K562 (cell line): ENCODE results near the gene MYLK2. TPM values are rescaled to one million over a fixed set of nuclear protein-coding genes. Genes with fewer than 3 reads are reported as not detected.
A peak's percentile ranks its signal among the peaks of the same experiment; 100 is the strongest.

Experiments used
- ARID4B ChIP-seq: sonication (generic); formaldehyde crosslinking; IDR thresholded peaks from 2 replicates; pipeline ENCODE4 v1.8.0; 2022; ENCODE audit warnings: mild to moderate bottlenecking, missing genetic modification reagents
- BDP1 ChIP-seq: IDR thresholded peaks from 3 replicates; pipeline ENCODE4 v1.6.1; 2011; ENCODE audit not compliant: insufficient read length, insufficient read depth
- CGGBP1 ChIP-seq: fragments of 250-450 bp; sonication (Bioruptor Pico); IDR thresholded peaks from 2 replicates; pipeline ENCODE4 v1.9.0; 2021; ENCODE audit warnings: mild to moderate bottlenecking
- CSDE1 ChIP-seq, 2 experiments: fragments of 450-650 bp; IDR thresholded peaks; 2 replicates each; pipeline ENCODE4 v1.6.1; 2016; ENCODE audit warnings: mild to moderate bottlenecking in 1 of 2
- HDAC1 ChIP-seq, 2 experiments: fragments of 450-650 bp; IDR thresholded peaks; 2 replicates each; pipeline ENCODE4 v1.6.1; 2016 to 2017; ENCODE audit warnings: inconsistent platforms in 1 of 2, mild to moderate bottlenecking in 1 of 2, moderate library complexity in 1 of 2
- HINFP ChIP-seq: fragments of 450-650 bp; conservative IDR thresholded peaks from 2 replicates; pipeline ENCODE4 v1.6.1; 2016; ENCODE audit warnings: missing genetic modification characterization, low read depth, mild to moderate bottlenecking, control low read depth, missing compliant biosample characterization
- MXD1 ChIP-seq: fragments of 250-450 bp; sonication (Bioruptor Pico); IDR thresholded peaks from 2 replicates; pipeline ENCODE4 v1.8.0; 2021; ENCODE audit warnings: borderline replicate concordance, mild to moderate bottlenecking, moderate library complexity; ENCODE audit not compliant: poor library complexity, severe bottlenecking
- NFIX ChIP-seq: fragments of 250-450 bp; sonication (Bioruptor Pico); IDR thresholded peaks from 2 replicates; pipeline ENCODE4 v1.4.0; 2020; ENCODE audit warnings: low read depth, mild to moderate bottlenecking, moderate library complexity
- PHB2 ChIP-seq: fragments of 450-650 bp; IDR thresholded peaks from 2 replicates; pipeline ENCODE4 v1.6.1; 2017; ENCODE audit warnings: low read depth
- PHF21A ChIP-seq: fragments of 450-650 bp; IDR thresholded peaks from 2 replicates; pipeline ENCODE4 v1.6.1; 2017; ENCODE audit warnings: low read depth, borderline replicate concordance
- PHF8 ChIP-seq: fragments of 200-600 bp; sonication (generic); IDR thresholded peaks from 2 replicates; pipeline ENCODE4 v1.6.1; 2012; ENCODE audit warnings: mixed run types, mild to moderate bottlenecking, inconsistent platforms, low read length, moderate library complexity, borderline replicate concordance
- POLR3A ChIP-seq: IDR thresholded peaks from 2 replicates; pipeline ENCODE4 v1.6.1; 2011; ENCODE audit warnings: borderline replicate concordance, mild to moderate bottlenecking, moderate library complexity; ENCODE audit not compliant: insufficient read length, insufficient read depth; ENCODE audit errors: extremely low read depth
- RAD21 ChIP-seq, 2 experiments: fragments of 250-450 bp in 1 of 2; fragments of 450-650 bp in 1 of 2; sonication (Bioruptor Pico) in 1 of 2; formaldehyde crosslinking in 1 of 2; IDR thresholded peaks in 1 of 2; conservative IDR thresholded peaks in 1 of 2; 2 replicates each; pipeline versions ENCODE4 v1.4.0 to v1.8.0; 2020 to 2022; ENCODE audit warnings: mild to moderate bottlenecking in 2 of 2, moderate library complexity in 1 of 2
- RBFOX2 ChIP-seq: fragments of 200-400 bp; formaldehyde crosslinking; IDR thresholded peaks from 2 replicates; pipeline ENCODE4 v1.6.1; 2017; ENCODE audit warnings: low read depth, mild to moderate bottlenecking, low read length, moderate library complexity
- RBM22 ChIP-seq: fragments of 200-400 bp; formaldehyde crosslinking; IDR thresholded peaks from 2 replicates; pipeline ENCODE4 v1.6.1; 2018; ENCODE audit warnings: low read length, low read depth; ENCODE audit not compliant: poor library complexity, severe bottlenecking
- TAF7 ChIP-seq: fragments of 450-650 bp; IDR thresholded peaks from 2 replicates; pipeline ENCODE4 v1.6.1; 2016; ENCODE audit warnings: missing genetic modification characterization, missing compliant biosample characterization
- TBP ChIP-seq: optimal IDR thresholded peaks from 2 replicates; pipeline ENCODE3; 2011; ENCODE audit warnings: low read depth, low read length, improper control_type of control experiment
- USF1 ChIP-seq: sonication (generic); formaldehyde crosslinking; IDR thresholded peaks from 2 replicates; pipeline ENCODE4 v1.9.0; 2022; ENCODE audit warnings: mild to moderate bottlenecking, missing genetic modification reagents
- ZNF121 ChIP-seq: sonication (generic); formaldehyde crosslinking; conservative IDR thresholded peaks from 2 replicates; pipeline ENCODE4 v1.8.0; 2022; ENCODE audit warnings: missing genetic modification reagents
- polyA plus RNA-seq, 8 experiments: library from polyadenylated mRNA; depleted of rRNA in 4 of 8; stranded (reverse) in 5 of 8; unstranded in 3 of 8; fragments of >200 nt; fragmentation: Nextera tagmentation in 2 of 8; fragmentation: Illumina TruSeq in 1 of 8; extraction: Ambion mirVana in 2 of 8; extraction: Trizol in 1 of 8; gene quantifications; 2 replicates each; pipeline versions ENCODE4 v1.2.1 to v1.2.3, GENCODE V29; 2011 to 2014; ENCODE audit warnings: inconsistent platforms in 1 of 8, missing spikeins in 1 of 8
- total RNA-seq, 7 experiments: library from RNA; depleted of rRNA in 6 of 7; stranded (reverse); fragments of >200 nt in 6 of 7; fragmentation: Illumina TruSeq in 2 of 7; extraction: Trizol in 2 of 7; gene quantifications; 2 replicates each; pipeline versions ENCODE4 v1.2.1 to v1.2.3, GENCODE V29; 2011 to 2021; ENCODE audit warnings: low replicate concordance in 1 of 7

Gene MYLK2
- total and polyA plus RNA-seq, 9 of the 15 experiments (the other 6 are each of a cell fraction or from before 2014, with no cell fraction given), result 0.07 to 0.53 (median 0.18) TPM; not detected in 2

- TF ChIP-seq PHF8, result peak; percentile 48; the same call in 1 of the 2 replicates
- TF ChIP-seq RBFOX2, result 0 out of 2 replicates have a peak, but pooled peaks have one; percentile 40
- TF ChIP-seq ARID4B (CRISPR knock-in tag), result peak; percentile 89; the same call in 1 of the 2 replicates
- no peak for TF ChIP-seq POLR3A
- no peak for TF ChIP-seq CGGBP1 (CRISPR knock-in tag)
- TF ChIP-seq HDAC1 (IDR thresholded peaks at IDR 0.05), result peak in 1 of 2 experiments; percentile 99; a peak in 2 of 4 replicates
- TF ChIP-seq HINFP (tag), result peak; percentile 55; the same call in 1 of the 2 replicates
- TF ChIP-seq USF1 (CRISPR knock-in tag), result peak; percentile 76
- TF ChIP-seq RAD21 (CRISPR knock-in tag; conservative IDR thresholded peaks at IDR 0.05 in 1 of 2, IDR thresholded peaks at IDR 0.05 in 1 of 2), result peak in 1 of 2 experiments; percentile 19; a peak in 1 of 4 replicates
- peak; percentile 89 for TF ChIP-seq RBM22
- TF ChIP-seq CSDE1 (IDR thresholded peaks at IDR 0.05), result peak in 1 of 2 experiments; percentile 90; a peak in 2 of 4 replicates
- no peak for TF ChIP-seq NFIX
- TF ChIP-seq ZNF121, result peak; percentile 30; the same call in 1 of the 2 replicates
- peak; percentile 54 for TF ChIP-seq TBP
- no peak for TF ChIP-seq TAF7 (tag)
- peak; percentile 85 for TF ChIP-seq MXD1 (CRISPR knock-in tag)
- no peak for TF ChIP-seq PHF21A
- TF ChIP-seq BDP1, result no peak
- no peak for TF ChIP-seq PHB2
Measured at GRCh38 chr20:31879143-31879987, 60.2 kb downstream of the MYLK2 start (continued).
